Measurements from ENCODE around the gene CDIPT. TPM values are rescaled to one million over a fixed set of nuclear protein-coding genes. Genes with fewer than 3 reads are reported as not detected.
"Not testable (repeated sequence)": the region's sequence is repeated elsewhere in the genome, so short reads cannot be mapped to it uniquely, and the experiment has no call there.

The CDIPT gene
- total and polyA plus RNA-seq, 2 experiments from 2014 or later: 97.1 to 147 TPM

DNA sequence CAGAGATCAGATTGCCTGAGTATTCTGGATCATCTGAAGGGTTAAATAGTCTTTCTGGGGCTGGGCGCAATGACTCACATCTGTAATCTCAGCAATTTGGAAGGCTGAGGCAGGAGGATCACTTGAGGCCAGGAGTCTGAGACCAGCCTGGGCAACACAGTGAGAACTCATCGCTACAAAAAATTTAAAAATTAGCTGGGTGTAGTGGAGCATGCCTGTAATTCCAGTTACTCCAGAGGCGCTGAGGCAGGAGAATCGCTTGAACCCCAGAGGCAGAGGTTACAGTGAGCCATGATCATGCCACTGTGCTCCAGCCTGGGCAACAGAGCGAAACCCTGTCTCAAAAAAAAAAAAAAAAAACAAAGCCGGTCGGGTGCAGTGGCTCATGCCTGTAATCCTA is 27.1 kb downstream of the CDIPT start:
- Histone ChIP-seq H4K20me1 (ENCODE audit: insufficient read depth, poor library complexity, severe bottlenecking) (no peaks in the 10 kb centered on the region), H3K36me3 (replicated peaks; ENCODE audit: insufficient read depth, low read depth) (no peaks in the 10 kb centered on the region), H3K27me3 (no peaks in the 10 kb centered on the region), H3K4me1 (ENCODE audit: insufficient read depth) (no peaks in the 10 kb centered on the region), H3K79me2 (peaks cover under 1% of the 10 kb centered on the region), H3K4me2 (no peak overlapping the region), H3K9me2 (replicated peaks; ENCODE audit: insufficient read depth) (no peaks in the 10 kb centered on the region), H3K4me3 (no peak overlapping the region), H3K27ac (no peak overlapping the region), H3K9me3 (ENCODE audit: low read depth) (no peaks in the 10 kb centered on the region), H2AFZ (no peak overlapping the region)
- no peak for TF ChIP-seq EZH2 (IDR thresholded peaks at IDR 0.05; ENCODE audit: borderline replicate concordance)
- no peak for TF ChIP-seq CTCF (IDR thresholded peaks at IDR 0.05; ENCODE audit: poor library complexity)
- TF ChIP-seq EZH2phosphoT487 (IDR thresholded peaks at IDR 0.05; ENCODE audit: low read depth, severe bottlenecking, unreplicated experiment): no peak
- WGBS (ENCODE audit: low lambda C conversion rate, missing lambda C conversion rate): 93% methylated on average over 7 of the region's 7 CpGs
- no peak for DNase-seq (ENCODE audit: low spot score)

DNA sequence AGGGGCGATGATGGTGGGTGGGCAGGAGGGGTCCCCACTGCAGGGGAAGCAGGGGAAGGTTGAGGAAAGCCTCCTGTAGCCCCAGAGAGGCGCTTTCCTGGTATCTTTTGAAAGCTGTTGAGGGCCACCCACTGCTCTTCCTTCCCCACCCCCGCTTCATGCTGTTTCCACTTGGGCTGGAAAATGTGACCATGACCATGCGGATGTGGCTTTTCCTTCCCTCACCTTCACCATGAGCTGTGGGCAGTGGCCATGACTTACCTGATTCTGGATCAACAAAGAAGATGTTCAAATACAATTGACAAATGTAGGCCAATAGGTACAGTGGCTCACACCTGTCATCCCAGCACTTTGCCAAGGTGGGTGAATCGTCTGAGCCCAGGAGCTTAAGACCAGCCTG is 28.9 kb downstream of the CDIPT start:
- peaks cover 5% of the 10 kb centered on the region for H3K79me2 ChIP-seq
- H3K27ac ChIP-seq: no peak overlapping the region
- H3K27me3 ChIP-seq: no peaks in the 10 kb centered on the region
- H3K9me3 ChIP-seq (ENCODE audit: low read depth): no peaks in the 10 kb centered on the region
- H3K4me2 ChIP-seq: no peak overlapping the region
- H3K4me3 ChIP-seq: no peak overlapping the region
- WGBS (ENCODE audit: low lambda C conversion rate, missing lambda C conversion rate): 97% methylated on average over 4 of the region's 5 CpGs
- no peak for TF ChIP-seq CTCF (IDR thresholded peaks at IDR 0.05; ENCODE audit: poor library complexity)
- TF ChIP-seq EZH2 (IDR thresholded peaks at IDR 0.05; ENCODE audit: borderline replicate concordance): no peak
- no peak for TF ChIP-seq EZH2phosphoT487 (IDR thresholded peaks at IDR 0.05; ENCODE audit: low read depth, severe bottlenecking, unreplicated experiment)
- H3K36me3 ChIP-seq (replicated peaks; ENCODE audit: insufficient read depth, low read depth): no peaks in the 10 kb centered on the region
- H3K4me1 ChIP-seq (ENCODE audit: insufficient read depth): peaks cover 9% of the 10 kb centered on the region
- DNase-seq (ENCODE audit: low spot score): no peak
- H3K9me2 ChIP-seq (replicated peaks; ENCODE audit: insufficient read depth): no peaks in the 10 kb centered on the region
- H2AFZ ChIP-seq: no peak overlapping the region
- H4K20me1 ChIP-seq (ENCODE audit: insufficient read depth, poor library complexity, severe bottlenecking): no peaks in the 10 kb centered on the region

DNA sequence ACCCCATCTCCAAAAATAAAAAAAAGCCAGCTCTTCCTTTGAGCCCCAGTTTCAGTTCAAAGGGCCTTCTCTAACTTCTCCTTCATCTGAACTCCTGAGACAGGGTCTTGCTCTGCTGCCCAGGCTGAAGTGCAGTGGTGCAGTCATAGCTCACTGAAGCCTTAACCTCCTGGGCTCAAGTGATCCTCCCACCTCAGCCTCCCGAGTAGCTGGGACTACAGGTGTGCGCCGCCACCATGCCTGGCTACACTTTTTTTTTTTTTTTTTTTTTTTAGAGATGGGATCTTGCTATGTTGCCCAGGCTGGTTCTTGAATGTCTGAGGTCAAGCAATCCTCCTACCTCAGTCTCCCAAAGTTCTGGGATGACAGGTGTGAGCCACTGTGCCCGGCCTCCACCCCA is 29.8 kb downstream of the CDIPT start:
- H3K36me3 ChIP-seq (replicated peaks; ENCODE audit: insufficient read depth, low read depth); H3K9me3 ChIP-seq (ENCODE audit: low read depth); H3K4me3 ChIP-seq; H3K9me2 ChIP-seq (replicated peaks; ENCODE audit: insufficient read depth); H3K79me2 ChIP-seq; H3K27me3 ChIP-seq; H3K27ac ChIP-seq; DNase-seq (ENCODE audit: low spot score); H2AFZ ChIP-seq; H4K20me1 ChIP-seq (ENCODE audit: insufficient read depth, poor library complexity, severe bottlenecking); H3K4me2 ChIP-seq: not testable (repeated sequence)
- peaks cover 16% of the 10 kb centered on the region for H3K4me1 ChIP-seq (ENCODE audit: insufficient read depth)
- 99% methylated on average over 4 of the region's 4 CpGs for WGBS (ENCODE audit: low lambda C conversion rate, missing lambda C conversion rate)

GRCh38 chr16:29831490-29831889 is 31.5 kb downstream of the CDIPT start:
- Histone ChIP-seq H3K79me2 (peaks cover 23% of the 10 kb centered on the region), H4K20me1 (ENCODE audit: insufficient read depth, poor library complexity, severe bottlenecking) (no peaks in the 10 kb centered on the region), H3K4me1 (ENCODE audit: insufficient read depth) (peaks cover 16% of the 10 kb centered on the region), H3K9me3 (ENCODE audit: low read depth) (no peaks in the 10 kb centered on the region), H3K27me3 (no peaks in the 10 kb centered on the region), H3K9me2 (replicated peaks; ENCODE audit: insufficient read depth) (no peaks in the 10 kb centered on the region), H2AFZ (no peak overlapping the region), H3K27ac (no peak overlapping the region), H3K4me3 (no peak overlapping the region), H3K36me3 (replicated peaks; ENCODE audit: insufficient read depth, low read depth) (no peaks in the 10 kb centered on the region), H3K4me2 (no peak overlapping the region)
- no peak for TF ChIP-seq CTCF (IDR thresholded peaks at IDR 0.05; ENCODE audit: poor library complexity)
- no peak for TF ChIP-seq EZH2 (IDR thresholded peaks at IDR 0.05; ENCODE audit: borderline replicate concordance)
- TF ChIP-seq EZH2phosphoT487 (IDR thresholded peaks at IDR 0.05; ENCODE audit: low read depth, severe bottlenecking, unreplicated experiment): no peak
- 82% methylated on average over 2 of the region's 2 CpGs for WGBS (ENCODE audit: low lambda C conversion rate, missing lambda C conversion rate)
- DNase-seq (ENCODE audit: low spot score): no peak
